NCI-H460 (cell line): ENCODE data around the gene THAP8. TPM values are rescaled to one million over a fixed set of nuclear protein-coding genes. Genes with fewer than 3 reads are reported as not detected.
A peak's percentile ranks its signal among the peaks of the same experiment; 100 is the strongest.

Experiments used
- DNase-seq: peaks from one replicate; pipeline ENCODE4 v3.0.0-alpha.2; 2016; ENCODE audit warnings: low read depth; ENCODE audit errors: extremely low read depth
- polyA plus RNA-seq: library from polyadenylated mRNA; depleted of rRNA; stranded (reverse); fragments of >200 nt; gene quantifications from 2 replicates; pipeline ENCODE4 v1.2.3, GENCODE V29; 2014; cell fraction: nucleus; rRNA removed
- total RNA-seq: library from RNA; depleted of rRNA; stranded (reverse); fragments of >200 nt; shearing (Covaris generic); gene quantifications from 2 replicates; pipeline ENCODE4 v1.2.3, GENCODE V29; 2014; rRNA removed

Gene THAP8, protein sequence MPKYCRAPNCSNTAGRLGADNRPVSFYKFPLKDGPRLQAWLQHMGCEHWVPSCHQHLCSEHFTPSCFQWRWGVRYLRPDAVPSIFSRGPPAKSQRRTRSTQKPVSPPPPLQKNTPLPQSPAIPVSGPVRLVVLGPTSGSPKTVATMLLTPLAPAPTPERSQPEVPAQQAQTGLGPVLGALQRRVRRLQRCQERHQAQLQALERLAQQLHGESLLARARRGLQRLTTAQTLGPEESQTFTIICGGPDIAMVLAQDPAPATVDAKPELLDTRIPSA
- total RNA-seq: 2.9 and 3.0 TPM in 2 replicates
- 1.4 and 4.4 TPM in 2 replicates for polyA plus RNA-seq

- DNase-seq: peak; percentile 99
These were observed at the start of gene THAP8 for GRCh38 chr19:36054119-36054732. TSS of gene THAP8 (minus strand) at chr19:36054285. CDS start at chr19:36054217, 68 bp downstream.

GRCh38 chr19:36103040-36103626 lies 49.0 kb upstream of the THAP8 start:
- no peak for DNase-seq

DNA sequence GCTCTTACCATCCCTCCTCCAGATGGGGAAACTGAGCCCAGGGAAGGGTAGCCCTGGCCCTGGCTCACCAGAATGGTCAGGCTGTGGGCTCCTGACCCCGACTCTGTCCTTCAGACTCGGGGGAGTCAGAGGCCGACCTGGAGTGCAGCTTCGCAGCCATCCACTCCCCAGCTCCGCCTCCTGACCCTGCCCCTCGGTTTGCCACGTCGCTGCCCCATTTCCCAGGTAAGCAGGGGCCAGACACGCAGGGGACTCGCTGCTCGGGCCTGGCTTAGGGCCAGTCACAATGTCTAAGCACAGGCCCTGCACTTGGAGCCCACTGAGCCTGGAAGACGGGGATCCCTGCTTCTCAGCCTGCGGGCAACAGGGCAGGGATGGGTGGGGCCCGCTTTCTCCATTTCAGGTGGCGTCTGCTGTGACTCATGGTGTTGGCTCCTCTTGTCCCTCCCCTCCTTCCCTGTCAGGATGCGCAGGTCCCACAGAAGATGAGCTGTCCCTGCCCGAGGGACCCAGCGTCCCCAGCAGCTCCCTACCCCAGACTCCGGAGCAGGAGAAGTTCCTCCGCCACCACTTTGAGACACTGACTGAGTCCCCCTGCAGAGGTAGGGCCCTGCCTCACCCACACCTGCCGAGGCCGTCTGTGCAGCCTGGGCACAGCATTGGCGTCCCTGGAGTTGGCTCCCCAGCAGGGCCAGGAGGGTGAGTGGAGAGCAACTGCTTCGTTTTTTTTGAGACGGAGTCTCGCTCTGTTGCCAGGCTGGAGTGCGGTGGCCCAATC lies 47.7 kb upstream of the THAP8 start:
- no peak for DNase-seq

DNA sequence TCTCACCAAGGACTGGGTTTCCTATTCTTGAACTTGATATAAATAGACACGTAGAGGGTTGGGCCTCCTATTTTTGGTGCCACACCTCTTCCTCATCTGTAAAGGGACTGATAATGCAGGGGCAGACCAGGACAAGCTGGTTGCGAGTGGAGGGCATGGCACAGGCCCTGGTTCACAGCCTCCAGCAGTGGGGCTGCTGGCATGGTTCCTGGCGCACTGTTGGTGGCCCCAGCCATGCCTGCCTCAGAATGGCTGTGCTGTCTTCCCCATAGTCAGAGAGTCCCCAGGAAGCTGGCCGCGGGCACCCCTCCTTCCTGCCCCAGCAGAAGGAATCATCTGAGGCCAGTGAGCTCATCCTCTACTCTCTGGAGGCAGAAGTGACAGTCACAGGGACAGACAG lies 46.4 kb upstream of the THAP8 start:
- DNase-seq: no peak

DNA sequence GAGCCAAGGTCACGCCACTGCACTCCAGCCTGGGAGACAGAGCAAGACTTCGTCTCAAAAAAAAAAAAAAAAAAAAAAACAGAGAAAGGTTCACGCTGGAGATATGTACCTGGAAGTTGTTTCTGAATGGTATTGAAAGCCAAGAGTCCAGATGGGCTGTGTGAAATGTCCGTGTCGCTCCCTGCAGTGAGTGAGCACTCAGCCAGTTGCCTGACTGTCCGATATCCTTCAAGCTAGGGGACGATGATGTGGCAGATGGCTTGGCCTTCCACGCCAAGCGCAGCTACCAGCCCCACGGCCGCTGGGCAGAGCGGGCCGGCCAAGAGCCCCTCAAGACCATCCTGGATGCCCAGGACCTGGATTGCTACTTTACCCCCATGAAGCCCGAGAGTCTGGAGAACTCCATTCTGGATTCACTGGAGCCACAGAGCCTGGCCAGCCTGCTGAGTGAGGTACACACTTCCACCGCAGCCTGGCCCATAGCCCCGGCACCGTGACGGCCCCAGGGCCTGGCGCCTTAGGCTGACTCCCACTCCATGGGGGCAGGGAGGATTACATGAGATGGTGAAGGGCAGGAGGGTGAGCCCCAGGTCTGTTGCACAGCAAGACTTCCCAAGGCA lies 45.2 kb upstream of the THAP8 start:
- DNase-seq: no peak

- no peak for DNase-seq
These were observed 43.0 kb upstream of the THAP8 start for GRCh38 chr19:36097036-36097435.

- no peak for DNase-seq
These were observed 39.6 kb upstream of the THAP8 start for GRCh38 chr19:36093687-36094086.

- DNase-seq: no peak
These were observed 39.1 kb upstream of the THAP8 start for GRCh38 chr19:36093146-36093662.

DNA sequence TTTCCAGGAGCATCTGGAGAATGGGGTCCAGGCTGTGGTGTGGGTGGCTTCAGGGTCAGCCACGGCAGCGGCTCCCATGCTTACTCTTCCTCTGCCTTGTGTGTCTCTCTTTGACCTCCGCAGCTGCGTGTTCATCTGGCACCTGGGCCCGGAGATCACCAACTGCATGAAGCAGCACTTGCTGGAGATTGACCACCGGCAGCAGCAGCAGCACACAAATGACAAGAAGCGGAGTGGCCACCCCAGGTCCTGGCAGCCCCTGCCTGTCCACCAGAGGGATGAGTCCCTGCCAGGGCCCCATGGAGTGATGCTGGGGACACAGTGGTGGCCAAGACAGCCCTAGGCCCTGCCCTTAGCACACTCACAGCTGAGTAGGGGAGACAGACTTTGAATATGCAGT lies 38.5 kb upstream of the THAP8 start:
- DNase-seq: no peak

DNA sequence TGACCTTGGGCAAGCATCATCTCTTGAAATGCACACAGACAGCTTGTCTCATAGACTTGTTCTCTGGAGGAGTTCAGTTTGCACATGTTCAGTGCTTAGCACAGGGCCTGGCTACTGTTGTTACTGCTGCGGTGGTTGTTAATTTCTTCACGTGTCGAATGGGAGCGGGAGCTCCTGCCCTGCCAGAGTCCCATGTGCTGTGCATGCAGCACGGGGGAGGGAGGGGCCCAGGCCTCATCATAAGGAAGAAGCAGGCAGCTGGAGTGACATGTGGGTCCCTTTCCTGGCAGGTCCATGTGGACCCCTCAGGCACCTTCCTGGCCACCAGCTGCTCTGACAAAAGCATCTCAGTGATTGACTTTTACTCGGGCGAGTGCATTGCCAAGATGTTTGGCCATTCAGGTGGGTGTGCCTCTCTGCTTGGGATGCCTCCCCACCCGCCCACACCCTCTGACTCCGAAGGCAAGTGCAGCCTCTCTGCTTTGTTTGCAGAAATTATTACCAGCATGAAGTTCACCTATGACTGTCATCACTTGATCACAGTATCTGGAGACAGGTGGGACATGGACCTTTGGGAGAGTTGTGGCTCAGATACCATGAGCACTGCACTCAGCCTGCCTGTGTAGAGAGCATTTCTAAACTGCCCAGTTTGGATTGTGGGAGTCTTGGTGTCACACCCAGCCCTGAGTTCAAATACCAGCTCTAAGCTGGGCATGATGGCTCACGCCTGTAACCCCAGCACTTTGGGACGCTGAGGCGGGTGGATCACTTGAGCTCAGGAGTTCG lies 37.0 kb upstream of the THAP8 start:
- DNase-seq: no peak

- no peak for DNase-seq
These were observed 35.8 kb upstream of the THAP8 start for GRCh38 chr19:36089847-36090246.

- DNase-seq: no peak
These were observed 32.2 kb upstream of the THAP8 start for GRCh38 chr19:36086326-36086725.

DNA sequence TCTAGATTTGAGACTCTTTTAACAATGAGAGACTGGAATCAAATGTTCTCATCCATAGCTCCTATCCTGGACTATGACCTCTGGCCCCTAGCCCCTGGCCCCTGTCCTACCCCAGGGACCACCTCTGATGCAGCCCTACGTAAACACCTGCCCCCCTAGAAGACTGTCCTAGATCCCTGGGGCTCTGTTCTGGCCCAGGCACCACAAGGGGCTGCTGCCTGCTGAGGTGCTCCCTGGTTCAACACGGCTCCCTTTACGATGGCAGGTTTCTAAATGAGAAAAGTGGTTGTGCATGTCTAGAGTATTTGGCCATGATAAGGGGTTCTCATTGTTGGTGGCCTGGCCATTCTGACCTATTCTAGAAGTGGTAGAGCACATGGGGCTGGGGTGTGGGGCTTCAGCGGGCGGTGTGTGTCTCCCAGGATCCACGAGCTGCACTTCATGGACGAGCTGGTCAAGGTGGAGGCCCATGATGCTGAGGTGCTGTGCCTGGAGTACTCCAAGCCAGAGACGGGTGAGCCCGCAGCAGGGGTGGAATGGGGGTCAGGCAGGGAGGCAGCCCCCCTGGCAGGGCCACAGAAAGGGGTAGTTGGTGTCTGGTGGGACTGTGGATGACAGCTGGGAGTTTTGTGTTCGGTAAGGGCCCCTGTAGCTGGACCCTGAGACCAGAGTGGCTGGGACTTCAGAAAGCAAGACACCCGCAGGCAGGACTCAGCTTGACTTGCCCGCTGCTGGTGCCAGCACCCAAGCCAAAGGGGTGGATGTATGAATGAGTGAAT lies 30.3 kb upstream of the THAP8 start:
- DNase-seq: no peak

GRCh38 chr19:36082916-36083315 lies 28.8 kb upstream of the THAP8 start:
- DNase-seq: no peak

DNA sequence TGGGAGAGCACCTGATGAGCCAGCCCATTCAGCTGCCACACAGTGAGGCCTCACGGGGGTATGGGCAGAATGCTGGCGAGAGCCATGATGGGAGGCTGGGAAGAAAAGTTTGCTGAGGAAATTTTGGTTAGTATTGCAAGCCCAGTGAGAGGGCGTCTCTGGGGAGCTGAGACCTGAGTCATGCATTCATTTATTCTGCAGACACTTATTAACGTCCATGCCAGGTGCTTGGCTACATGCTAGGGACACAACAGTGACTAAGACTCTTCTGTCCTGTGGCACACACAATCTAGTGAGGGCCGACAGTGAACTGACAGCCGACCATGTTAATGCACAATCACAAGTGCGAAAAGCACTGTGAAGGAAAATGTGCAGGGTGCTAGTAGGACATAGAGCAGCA lies 27.8 kb upstream of the THAP8 start:
- DNase-seq: no peak

GRCh38 chr19:36081385-36081784 lies 27.3 kb upstream of the THAP8 start:
- DNase-seq: no peak

DNA sequence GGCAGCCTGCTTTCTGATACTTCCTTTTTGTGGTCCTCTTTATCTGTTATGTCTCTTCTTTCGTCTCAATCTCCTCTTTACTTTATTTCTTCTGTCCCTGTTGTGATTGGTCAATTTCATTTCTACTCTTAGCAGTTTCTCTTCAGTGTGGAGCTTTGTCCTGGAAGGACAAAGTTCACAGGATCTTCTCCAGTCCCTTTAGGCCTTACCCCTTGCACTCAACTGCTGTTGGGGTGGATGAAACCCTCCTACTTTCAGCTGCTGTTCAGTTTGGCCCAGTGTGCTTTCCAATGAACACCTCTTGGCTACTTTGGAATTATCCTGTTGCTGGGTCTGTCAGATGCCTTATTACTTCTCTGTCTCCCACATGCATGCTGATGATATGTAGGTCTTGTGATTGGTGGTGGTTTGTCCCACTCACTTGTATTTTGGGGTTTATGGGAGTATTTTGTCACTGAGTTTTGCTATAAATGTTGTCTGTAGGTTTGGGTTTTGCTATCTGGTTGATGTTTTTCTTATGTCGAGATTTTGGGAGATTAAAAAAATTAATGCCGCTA lies 25.4 kb upstream of the THAP8 start:
- DNase-seq: no peak

DNA sequence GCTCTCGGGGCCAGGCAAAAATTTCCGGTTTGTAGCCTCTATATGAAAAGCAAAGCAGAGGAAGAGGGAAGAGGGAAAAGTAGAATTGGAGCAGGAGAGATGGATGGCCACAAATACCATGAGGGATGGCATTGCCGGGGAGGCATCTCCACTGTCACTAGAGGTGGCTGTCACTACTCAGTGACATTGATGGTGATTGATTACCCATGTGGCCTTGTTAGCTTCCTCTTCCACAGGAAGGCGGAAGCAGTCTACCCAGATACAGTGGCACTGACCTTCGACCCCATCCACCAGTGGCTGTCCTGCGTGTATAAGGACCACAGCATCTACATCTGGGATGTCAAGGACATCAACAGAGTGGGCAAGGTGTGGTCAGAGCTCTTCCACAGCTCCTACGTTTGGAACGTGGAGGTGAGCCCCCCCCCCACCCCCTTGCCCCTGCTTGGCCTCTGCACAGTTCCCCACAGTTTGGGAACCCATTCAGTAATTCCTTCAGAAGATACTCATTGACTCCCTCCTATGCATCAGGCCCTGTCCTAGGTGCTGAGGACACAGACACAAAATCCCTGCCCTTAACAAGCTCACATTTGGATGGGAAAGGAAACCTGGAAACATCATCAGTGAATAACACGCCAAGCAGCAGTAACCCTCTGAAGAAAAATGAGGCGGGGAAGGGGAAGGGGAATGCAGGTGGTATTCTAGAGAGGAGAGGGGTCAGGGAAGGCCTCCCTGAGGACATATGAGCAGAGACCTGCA lies 19.2 kb upstream of the THAP8 start:
- no peak for DNase-seq
